Hematopoietic multipotent progenitor cell treated with erythropoietin and hydrocortisone succinate and interleukin-3 and kit ligand, for 4 days (in vitro differentiated cells): ENCODE results near the gene SH3GL3.

Experiments used
- DNase-seq: peaks from one replicate; pipeline ENCODE4 v3.0.0-alpha.2; 2015

The SH3GL3 gene

GRCh38 chr15:83571820-83572707 is 124.9 kb downstream of the SH3GL3 start:
- DNase-seq = peak; percentile 61

- no peak for DNase-seq
Measured at GRCh38 chr15:83574345-83574744, 127.2 kb downstream of the SH3GL3 start.

- no peak for DNase-seq
Measured at GRCh38 chr15:83578691-83579090, 131.6 kb downstream of the SH3GL3 start.

- DNase-seq = no peak
Measured at GRCh38 chr15:83581381-83581780, 134.2 kb downstream of the SH3GL3 start.

- no peak for DNase-seq
Measured at GRCh38 chr15:83582381-83582780, 135.2 kb downstream of the SH3GL3 start.

- no peak for DNase-seq
Measured at GRCh38 chr15:83585601-83586335, 138.6 kb downstream of the SH3GL3 start.

- DNase-seq = no peak
Measured at GRCh38 chr15:83587091-83587490, 139.9 kb downstream of the SH3GL3 start.

- no peak for DNase-seq
Measured at GRCh38 chr15:83588441-83588840, 141.3 kb downstream of the SH3GL3 start.

- no peak for DNase-seq
Measured at GRCh38 chr15:83592370-83593040, 145.4 kb downstream of the SH3GL3 start.

GRCh38 chr15:83595191-83595590 is 148.1 kb downstream of the SH3GL3 start:
- DNase-seq = no peak

- no peak for DNase-seq
Measured at GRCh38 chr15:83598031-83598430, 150.9 kb downstream of the SH3GL3 start.

GRCh38 chr15:83602021-83602420 is 154.9 kb downstream of the SH3GL3 start:
- DNase-seq = no peak

- DNase-seq = no peak
Measured at GRCh38 chr15:83604549-83604948, 157.4 kb downstream of the SH3GL3 start.

GRCh38 chr15:83605111-83605945 is 158.2 kb downstream of the SH3GL3 start:
- no peak for DNase-seq

GRCh38 chr15:83610132-83610531 is 163.0 kb downstream of the SH3GL3 start:
- DNase-seq = no peak

- DNase-seq = no peak
Measured at GRCh38 chr15:83610901-83611685, 164.0 kb downstream of the SH3GL3 start.

GRCh38 chr15:83612226-83612625 is 165.1 kb downstream of the SH3GL3 start:
- no peak for DNase-seq

GRCh38 chr15:83612898-83613635 is 165.9 kb downstream of the SH3GL3 start:
- DNase-seq = no peak

- no peak for DNase-seq
Measured at GRCh38 chr15:83613714-83614113, 166.6 kb downstream of the SH3GL3 start.

GRCh38 chr15:83616840-83617239 is 169.7 kb downstream of the SH3GL3 start:
- DNase-seq = no peak
